DMS153 treated with DMSO at 0.1 percent for 48 hours (cell line): Measurements from ENCODE around the gene TMEM238.
A peak's percentile ranks its signal among the peaks of the same experiment; 100 is the strongest.
"Not testable (repeated sequence)": the region's sequence is repeated elsewhere in the genome, so short reads cannot be mapped to it uniquely, and the experiment has no call there.

Source experiments
- DNase-seq: peaks from one replicate; lab custom pipeline; 2025; ENCODE audit not compliant: unreplicated experiment; lab: John Stamatoyannopoulos, UW

The TMEM238 gene

GRCh38 chr19:55402509-55402908 lies 18.4 kb upstream of the TMEM238 start:
- no peak for DNase-seq

GRCh38 chr19:55401390-55401789 lies 17.3 kb upstream of the TMEM238 start:
- DNase-seq, result not testable (repeated sequence)

GRCh38 chr19:55400281-55401087 lies 16.4 kb upstream of the TMEM238 start:
- DNase-seq, result no peak

- no peak for DNase-seq
Measured at GRCh38 chr19:55398200-55398925, 14.3 kb upstream of the TMEM238 start.

GRCh38 chr19:55392820-55393761 lies 9.0 kb upstream of the TMEM238 start:
- DNase-seq, result no peak

- DNase-seq, result no peak
Measured at GRCh38 chr19:55391702-55392615, 7.9 kb upstream of the TMEM238 start.

- no peak for DNase-seq
Measured at GRCh38 chr19:55391191-55391670, 7.1 kb upstream of the TMEM238 start.

GRCh38 chr19:55390461-55390880 lies 6.4 kb upstream of the TMEM238 start:
- no peak for DNase-seq

GRCh38 chr19:55389386-55390317 lies 5.6 kb upstream of the TMEM238 start:
- no peak for DNase-seq

GRCh38 chr19:55387736-55388497 lies 3.8 kb upstream of the TMEM238 start:
- DNase-seq, result no peak

- DNase-seq, result no peak
Measured at GRCh38 chr19:55386493-55386971, 2.4 kb upstream of the TMEM238 start.

- DNase-seq, result peak; percentile 96
Measured at GRCh38 chr19:55385724-55386492, 1.8 kb upstream of the TMEM238 start, which contains the start of gene RPL28. RPL28 (plus strand) TSS chr19:55385932; CDS start chr19:55386358, 426 bp downstream.

GRCh38 chr19:55384920-55385723 lies 1.0 kb upstream of the TMEM238 start:
- DNase-seq, result peak; percentile 92

- peak; percentile 30 for DNase-seq
Measured at GRCh38 chr19:55383279-55384130, 587 bp downstream of the TMEM238 start.

GRCh38 chr19:55382522-55383054 lies 1.5 kb downstream of the TMEM238 start:
- DNase-seq, result no peak
